Stimulated activated CD8-positive, alpha-beta memory T cell treated with anti-CD3 and anti-CD28 coated beads, Interleukin-4, amount 100 ng/mL, for 24 hours (primary cell): Measurements from ENCODE around the gene FAAP20.
"Not testable (repeated sequence)": the region's sequence is repeated elsewhere in the genome, so short reads cannot be mapped to it uniquely, and the experiment has no call there.

Source experiments
- DNase-seq: peaks from one replicate; pipeline ENCODE4 v3.0.0-alpha.2; 2020; ENCODE audit warnings: low read depth

FAAP20 gene

DNA sequence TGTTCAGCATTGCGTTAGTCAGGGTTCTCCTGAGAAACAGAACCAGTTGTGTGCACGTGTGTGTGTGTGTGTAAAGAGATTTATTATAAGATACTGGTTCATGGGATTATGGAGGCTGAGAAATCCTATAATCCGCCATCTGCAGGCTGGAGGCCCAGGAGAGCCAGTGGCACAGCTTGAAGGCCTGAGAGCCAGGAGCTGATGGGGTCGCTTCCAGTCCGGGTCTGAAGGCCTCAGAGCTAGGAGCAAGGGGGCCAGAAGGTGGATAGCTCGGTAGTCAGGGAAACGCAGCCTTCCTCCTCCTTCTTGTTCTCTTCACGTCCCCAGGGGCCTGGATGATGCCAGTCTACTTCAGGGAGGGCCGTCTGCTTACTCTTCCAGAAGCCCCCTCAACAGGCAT is 37.7 kb downstream of the FAAP20 start:
- no peak for DNase-seq

DNA sequence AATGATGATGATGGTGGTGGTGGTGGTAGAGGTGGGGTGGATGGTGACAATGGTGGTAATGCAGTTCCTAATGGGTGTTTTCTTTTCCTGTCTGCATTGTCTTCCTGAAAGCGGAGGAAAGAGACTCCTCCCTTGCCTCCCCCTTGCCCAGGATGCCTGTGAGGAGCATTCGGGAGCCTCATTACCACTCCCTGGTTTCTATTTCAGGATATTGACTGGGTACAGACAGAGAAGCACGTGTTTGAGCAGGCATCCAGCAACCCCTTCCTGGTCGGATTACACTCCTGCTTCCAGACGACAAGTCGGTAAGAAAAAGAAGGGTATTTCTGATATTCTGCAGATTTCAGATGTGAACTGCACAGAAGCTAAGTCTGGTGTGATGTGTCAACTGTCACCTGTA is 38.8 kb downstream of the FAAP20 start:
- no peak for DNase-seq

DNA sequence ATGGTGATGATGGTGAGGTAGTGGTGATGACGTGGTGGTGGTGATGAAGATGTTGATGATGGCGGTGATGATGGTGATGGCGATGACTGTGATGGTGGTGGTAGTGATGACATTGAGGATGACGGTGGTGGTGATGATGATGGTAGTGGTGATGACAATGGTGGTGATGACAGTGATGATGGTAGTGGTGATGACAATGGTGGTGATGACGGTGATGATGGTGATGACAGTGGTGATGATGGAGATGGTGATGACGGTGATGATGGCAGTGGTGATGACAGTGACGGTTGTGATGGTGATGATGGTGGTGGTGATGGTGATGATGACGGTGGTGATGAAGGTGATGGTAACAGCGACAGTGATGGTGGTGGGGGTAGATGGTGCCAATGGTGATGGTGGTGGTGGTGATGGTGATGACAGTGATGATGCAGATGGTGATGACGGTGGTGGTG is 39.4 kb downstream of the FAAP20 start:
- DNase-seq: no peak

DNA sequence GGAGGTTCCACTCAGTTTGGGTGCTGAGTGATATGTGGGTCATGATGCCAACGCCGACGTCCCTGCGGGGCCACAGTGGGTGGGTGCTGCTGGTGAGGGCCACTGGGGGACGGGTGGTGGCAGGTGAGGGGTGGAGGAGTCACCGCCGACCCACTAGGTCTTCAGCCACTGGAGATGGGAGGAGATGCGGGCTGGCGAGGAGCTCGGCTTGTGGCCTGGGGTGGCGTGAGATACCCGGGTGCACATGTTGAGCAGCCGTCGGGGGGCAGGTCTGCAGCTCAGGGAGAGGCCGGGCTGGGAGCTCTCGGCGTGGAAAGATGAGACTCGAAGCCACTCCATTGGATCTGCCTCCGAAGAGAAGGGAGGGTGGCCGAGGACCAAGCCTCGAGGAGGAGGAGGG is 40.5 kb downstream of the FAAP20 start:
- DNase-seq: no peak

DNA sequence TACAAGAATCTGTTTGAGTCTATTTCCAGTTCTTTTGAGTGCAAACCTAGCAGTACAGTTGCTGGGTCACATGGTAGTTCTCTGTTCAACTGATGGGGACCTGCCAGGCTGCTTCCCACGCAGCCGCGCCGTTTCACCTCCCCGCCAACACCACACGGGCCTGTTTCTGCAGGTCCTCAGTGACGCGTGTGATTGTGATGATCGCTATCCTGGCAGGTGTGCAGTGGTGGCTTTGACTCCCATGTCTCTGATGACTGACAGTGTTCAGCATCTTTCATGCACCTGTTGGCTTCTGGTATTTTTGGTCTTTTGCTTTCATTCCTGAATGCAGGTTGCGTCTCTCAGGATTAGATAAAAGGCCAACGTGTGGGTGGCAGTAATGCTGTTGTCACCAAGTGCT is 41.6 kb downstream of the FAAP20 start:
- DNase-seq: no peak

DNA sequence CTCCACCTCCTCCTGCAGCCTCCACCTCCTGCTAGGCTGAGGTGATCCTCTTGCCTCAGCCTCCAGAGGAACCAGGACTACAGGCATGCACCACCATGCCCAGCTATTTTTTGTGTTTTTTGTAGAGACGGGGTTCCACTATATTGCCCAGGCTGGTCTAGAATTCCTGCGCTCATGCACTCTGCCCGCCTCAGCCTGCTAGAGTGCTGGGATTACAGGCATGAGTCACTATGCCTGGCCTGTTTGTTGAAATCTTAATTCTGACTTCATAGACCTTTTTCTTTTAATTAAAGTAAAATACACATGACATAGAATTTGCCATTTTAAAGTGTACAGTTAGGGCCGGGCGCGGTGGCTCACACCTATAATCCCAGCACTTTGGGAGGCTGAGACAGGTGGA is 42.7 kb downstream of the FAAP20 start:
- DNase-seq: no peak

DNA sequence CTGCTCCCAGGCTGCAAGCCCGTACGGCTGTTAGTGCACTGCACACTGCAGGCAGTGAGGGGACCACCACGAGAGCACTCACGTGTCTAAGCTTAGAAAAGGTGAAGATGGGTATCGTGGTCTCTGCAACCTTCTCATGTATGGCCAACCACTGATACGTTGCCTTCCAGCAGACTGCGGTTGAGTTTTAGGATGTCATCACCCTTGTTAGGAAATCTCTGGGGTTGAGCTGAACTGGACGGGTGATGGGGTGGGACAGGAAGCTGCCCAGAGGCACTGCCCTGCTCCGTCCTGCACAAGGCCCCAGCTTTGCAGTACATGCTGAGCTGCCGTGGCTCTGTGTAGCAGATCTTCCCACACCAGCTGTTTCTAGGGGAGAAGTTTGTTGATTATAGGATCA is 43.3 kb downstream of the FAAP20 start:
- DNase-seq: no peak

DNA sequence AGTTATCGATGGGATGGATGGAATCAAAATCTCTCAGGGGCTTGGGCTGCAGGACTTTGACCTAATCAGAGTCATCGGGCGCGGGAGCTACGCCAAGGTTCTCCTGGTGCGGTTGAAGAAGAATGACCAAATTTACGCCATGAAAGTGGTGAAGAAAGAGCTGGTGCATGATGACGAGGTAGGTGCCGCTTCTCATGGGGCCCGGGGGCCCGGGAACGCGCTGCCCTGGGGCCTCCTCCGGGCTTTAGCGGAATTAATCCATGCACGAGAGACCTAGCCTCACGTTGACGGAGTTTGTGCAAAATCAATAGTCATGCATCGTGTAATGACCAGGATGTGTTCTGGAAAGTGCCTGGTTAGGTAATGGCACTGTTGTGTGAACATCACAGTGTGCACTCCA is 43.8 kb downstream of the FAAP20 start:
- DNase-seq: no peak

DNA sequence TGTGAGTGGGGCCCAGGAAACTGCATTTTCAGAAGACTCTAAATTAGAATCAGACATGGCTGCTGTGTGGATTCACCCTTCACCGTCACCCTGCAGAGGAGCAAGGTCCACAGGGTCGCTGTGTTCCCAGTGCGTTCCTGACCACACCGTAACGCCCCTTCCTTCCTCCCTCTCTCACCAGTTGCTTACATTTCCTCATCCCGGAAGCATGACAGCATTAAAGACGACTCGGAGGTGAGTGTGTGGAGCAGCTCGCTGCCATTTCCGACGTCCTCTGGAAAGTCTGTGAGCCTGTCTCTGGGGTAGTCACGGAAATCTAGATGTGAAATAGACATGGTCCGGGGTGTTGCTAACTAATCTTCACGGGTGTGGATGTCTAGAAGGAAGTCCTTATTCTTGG is 45.9 kb downstream of the FAAP20 start:
- DNase-seq: no peak

DNA sequence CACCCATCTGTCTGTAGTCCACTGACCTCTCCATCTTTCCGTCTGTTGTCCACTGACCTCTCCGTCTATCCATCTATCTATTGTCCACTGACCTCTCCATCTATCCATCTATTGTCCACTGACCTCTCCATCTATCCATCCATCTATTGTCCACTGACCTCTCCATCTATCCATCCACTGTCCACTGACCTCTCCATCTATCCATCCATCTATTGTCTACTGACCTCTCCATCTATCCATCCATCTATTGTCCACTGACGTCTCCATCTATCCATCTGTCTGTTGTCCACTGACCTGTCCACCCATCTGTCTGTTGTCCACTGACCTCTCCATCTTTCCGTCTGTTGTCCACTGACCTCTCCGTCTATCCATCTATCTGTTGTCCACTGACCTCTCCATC is 46.7 kb downstream of the FAAP20 start:
- DNase-seq: not testable (repeated sequence)

DNA sequence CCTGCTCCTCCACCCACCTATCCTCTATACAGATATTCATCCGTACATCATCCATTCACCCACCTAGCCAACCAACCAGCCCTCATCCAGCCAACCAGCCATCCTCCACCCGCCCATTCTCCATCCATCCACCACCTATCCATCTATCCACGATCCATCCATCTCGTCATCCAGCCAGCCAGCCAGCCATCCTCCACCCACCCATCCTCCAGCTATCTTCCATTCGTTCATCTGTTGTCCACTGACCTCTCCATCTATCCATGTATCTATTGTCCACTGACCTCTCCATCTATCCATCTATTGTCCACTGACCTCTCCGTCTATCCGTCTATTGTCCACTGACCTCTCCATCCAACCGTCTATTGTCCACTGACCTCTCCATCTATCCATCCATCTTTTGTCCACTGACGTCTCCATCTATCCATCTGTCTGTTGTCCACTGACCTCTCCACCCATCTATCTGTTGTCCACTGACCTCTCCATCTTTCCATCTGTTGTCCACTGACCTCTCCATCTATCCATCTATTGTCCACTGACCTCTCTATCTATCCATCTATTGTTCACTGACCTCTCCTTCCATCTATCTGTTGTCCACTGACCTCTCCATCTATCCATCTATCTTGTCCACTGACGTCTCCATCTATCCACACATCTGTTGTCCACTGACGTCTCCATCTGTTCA is 47.6 kb downstream of the FAAP20 start:
- DNase-seq: no peak

DNA sequence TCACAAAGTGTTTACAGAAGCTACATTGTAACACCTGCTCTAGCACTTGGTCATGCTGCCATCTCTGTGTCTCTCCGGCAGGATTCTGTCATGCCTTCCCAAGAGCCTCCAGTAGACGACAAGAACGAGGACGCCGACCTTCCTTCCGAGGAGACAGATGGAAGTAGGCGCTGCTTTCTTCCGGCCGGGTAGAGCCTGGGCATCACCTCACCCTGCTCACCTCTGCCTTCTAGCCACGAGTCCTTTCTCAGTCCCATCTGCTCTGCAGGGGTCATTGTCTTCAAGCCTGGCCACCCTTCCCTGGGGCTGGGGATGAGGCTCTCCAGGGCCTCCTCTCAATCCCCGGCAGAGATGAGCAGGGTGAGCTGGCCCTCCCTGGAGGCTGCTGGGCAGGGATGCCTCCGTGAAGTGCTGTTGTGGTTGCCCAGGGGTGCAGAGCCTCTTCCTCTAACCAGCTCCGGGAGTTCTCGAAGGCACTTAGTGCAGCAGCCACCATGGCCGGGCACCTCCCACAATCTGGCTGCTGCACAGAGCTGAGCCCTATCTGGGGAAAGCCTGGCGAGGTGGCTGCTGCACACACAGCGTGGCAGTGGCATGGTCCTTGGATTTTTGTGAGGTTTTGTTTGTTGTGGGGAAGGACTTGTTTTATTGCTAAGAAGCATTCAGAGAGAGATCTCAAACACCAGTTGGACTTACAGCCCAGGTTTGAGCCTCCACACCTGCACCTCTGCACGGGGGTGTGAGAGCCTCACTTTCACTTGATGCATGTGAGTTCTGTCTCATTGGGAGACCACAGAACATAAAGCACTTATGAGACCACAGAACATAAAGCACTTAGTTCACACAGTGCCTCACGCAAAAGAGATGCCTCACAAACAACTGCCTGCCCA is 48.4 kb downstream of the FAAP20 start:
- no peak for DNase-seq

DNA sequence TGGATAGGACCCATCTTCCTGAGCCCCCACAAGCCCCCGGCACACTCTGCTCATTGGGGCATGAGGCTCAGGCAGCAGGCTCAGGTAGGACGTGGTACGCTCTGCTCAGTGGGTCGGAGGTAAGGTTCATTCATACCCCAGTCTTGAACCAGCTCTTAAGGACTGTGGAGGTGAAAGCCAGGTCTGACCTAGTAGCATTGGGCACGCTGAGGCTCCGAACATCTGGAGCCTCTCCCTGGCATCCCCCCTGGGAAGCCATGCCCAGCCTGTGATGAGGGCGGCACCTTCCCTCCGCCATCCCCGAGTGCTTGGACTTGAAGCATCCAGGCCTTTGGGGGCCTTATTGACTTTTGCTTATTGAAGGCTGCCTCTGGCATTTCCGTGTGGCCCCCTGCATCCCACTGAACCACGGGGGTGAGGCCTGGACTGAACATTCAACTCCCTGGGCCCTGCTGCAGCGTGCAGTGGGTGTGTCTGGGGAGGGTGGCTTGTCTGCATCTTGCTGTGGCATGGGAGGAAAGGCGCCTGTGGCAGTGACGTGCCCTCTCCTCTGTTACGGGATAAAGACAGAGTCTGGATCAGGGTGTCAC is 50.0 kb downstream of the FAAP20 start:
- no peak for DNase-seq

DNA sequence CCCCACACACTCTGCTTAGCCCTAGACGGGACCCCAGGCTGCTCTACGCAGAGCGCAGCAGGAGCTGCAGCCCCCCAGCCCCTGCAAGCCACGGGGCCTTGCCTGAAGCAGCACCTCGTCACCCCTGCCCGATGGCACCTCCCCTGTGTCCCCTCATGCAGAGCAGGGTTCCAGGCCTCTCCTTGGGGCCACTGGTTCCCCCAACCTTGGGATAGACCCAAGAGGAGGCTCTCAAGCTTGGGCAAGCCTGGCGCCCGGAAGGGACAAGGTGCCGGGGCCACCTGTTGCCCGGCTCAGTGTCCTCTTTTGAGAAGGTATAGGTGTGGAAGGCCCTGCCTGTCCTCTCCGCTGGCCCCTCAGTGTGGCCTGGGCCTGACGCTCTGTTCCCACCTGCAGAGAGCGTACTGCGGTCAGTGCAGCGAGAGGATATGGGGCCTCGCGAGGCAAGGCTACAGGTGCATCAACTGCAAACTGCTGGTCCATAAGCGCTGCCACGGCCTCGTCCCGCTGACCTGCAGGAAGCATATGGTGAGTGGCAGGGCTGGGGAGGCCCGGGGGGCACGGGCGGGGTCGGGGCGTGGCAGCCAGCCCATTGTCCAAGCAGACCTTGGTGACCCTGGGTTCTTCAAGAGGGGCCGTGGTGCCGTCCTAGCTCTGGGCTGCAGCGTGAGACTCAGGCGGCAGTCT is 50.6 kb downstream of the FAAP20 start:
- DNase-seq: no peak

DNA sequence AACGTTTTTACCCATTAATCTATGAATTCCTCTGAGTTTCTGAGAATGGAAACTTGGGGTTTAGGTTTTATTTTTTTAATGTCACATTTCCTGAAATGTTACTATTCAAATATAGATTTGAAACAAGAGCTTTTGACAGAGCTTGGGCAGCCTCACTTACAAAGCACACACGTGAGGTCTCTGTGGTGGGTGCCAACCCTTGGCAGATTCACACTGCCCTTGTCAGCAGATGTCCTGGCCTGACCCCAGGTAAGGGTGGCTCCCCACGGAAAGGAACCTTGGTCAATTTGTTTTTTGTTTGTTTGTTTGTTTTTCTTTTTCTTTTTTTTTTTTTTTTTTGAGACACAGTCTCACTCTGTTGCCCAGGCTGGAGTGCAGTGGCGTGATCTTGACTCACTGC is 53.5 kb downstream of the FAAP20 start:
- DNase-seq: no peak
